Measurements from ENCODE around the gene ACTN1.
"Not testable (repeated sequence)": the region's sequence is repeated elsewhere in the genome, so short reads cannot be mapped to it uniquely, and the experiment has no call there.

The ACTN1 gene

DNA sequence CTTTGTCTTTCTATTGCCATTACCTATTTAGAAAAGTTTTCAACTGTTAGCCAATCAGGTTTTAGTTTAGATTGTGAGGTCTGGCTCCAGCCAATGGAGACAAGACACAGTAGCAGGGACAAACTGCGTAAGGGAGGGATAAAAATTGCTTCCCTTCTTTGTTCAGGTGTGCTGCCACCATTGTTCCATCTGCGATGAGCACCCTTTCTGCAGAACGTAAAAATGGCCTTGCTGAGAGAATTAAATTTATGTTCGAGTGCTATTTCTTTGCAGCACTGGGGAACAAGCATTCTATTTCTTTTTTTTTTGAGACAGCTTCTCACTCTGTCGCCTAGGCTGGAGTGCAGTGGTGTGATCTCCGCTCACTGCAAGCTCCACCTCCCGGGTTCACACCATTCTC is 126.6 kb downstream of the ACTN1 start:
- not testable (repeated sequence) for DNase-seq

DNA sequence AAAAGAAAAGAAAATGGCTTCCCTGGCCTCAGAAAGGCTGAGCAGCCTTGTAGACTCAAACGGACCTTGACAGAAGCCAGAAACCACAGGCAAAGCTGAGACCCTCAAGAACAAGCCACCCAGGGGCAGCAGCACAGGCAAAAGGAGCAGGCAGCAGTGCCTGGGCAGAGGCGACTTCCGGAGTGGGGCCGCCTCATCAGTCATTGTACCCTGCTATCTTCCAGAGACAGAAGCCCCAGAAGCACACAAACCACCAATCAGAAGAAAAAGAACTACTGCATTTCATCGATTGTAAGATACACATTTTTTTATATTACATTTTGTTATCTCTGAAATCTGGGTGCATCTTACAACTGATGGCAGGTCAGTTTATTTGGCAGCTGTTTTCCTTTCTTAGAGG is 128.0 kb downstream of the ACTN1 start:
- DNase-seq: no peak

DNA sequence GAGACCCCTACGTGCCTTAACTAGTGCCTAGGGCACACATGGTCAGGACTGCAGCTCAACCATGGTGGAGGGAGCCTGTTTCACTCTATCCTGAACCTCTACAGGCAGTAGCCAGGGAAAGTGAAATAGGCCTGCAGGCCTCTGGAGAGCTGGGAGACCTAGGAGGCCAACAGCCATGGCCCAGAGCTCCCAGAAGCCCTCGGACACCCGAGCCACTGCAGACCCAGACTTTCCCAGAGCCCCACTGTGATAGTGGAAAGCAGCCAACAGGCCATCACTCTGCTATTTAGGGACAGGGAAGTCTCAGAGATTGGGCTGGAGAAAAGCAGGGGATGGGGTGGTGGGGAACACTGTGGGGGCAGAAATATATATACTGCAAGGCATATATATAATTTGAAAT is 129.7 kb downstream of the ACTN1 start:
- no peak for DNase-seq

DNA sequence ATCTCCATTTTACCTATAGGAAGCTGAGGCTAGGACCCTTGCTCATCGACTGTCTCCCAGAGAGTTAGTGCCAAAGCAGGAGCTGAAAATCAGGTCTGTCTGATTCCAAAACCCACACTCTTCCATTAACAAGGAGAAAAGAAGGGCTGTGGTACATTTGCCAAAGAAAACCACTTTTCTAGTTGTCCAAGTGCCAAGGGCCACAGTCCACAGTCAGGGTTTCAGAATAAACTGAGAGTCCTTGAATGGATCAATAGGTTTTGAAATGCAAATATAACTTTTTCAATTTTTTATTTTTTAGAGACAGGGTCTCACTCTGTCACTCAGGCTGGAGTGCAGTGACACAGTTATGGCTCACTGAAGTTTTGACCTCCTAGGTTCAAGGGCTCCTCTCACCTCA is 130.8 kb downstream of the ACTN1 start:
- DNase-seq: no peak

DNA sequence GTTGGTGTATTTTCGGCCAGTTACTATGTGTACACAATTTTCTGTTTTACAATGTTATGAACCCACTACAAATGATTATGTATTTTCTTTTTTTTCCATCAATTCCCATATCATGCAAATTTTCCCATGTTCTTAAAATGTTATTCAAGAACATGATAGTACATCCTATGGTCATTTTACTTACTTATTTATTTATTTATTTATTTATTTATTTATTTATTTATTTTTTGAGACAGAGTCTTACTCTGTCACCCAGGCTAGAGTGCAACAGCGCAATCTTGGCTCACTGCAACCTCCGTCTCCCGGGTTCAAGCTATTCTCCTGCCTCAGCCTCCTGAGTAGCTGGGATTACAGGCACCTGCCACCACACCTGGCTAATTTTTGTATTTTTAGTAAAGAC is 131.5 kb downstream of the ACTN1 start:
- DNase-seq: not testable (repeated sequence)

DNA sequence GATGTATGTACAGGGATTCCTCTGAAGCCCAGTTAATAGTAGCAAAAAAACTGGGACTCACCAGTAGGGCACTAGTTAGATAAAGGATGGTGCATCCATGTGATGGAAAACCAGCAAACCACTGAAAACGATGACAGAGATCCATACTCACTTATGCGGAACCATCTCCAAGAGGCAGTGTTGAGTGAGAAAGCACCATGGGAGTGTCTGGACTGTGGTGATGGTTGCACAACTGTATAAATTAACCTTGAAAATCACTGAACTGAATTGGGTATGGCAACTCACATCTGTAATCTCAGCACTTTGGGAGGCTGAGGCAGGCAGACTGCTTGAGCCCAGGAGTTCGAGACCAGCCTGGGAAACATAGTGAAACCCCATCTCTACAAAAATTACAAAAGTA is 132.6 kb downstream of the ACTN1 start:
- DNase-seq: no peak

DNA sequence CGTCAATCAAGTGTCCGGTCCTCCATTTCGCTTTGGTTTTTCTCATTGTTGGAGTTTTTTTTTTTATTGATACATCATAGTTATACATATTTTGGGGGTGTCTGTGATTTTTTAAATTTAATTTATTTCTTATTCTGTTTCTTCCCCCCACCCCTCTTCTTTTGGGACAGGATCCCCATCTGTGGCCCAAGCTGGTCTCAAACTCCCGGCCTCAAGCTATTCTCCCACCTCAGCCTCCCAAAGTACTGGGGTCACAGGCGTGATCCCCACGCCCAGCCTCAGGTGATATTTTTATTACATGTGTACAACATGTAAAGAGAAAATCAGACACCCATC is 134.9 kb downstream of the ACTN1 start:
- no peak for DNase-seq

DNA sequence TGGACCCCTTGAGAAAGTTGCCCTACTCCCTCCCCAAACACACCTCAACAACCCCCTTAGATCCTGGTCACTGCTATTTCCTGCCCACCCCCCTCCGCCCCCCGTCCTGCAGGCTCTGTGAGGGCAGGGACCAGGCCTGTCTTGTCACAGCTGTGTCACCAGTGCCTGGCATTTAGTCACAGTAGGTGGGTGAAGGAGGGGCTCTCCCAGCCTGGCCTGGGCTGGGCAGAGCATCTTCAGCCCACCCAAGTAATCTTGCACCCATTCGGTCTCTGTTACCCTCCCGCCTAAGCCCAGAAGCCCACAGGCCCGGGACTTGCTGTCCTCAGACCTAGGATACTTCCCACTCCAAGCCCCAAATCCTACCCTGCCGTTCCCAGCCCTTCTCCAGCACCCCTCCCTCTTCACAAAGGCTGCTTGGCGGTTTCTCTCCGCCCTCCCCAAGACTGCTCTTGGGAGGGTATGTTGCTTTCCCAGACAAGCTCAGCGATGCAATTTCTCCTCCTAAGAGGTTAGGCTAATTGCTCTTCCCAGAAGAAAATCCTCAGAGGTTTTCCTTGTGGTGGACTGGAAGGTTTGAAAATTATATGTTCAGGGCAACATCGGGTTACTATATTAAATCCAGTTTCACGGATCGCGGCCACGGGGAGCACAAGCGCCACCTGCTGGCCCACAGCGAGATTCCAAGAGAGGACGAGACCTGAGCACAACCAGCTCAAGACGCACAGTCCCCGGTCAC is 135.5 kb downstream of the ACTN1 start:
- DNase-seq: peak; percentile 76 to 77

DNA sequence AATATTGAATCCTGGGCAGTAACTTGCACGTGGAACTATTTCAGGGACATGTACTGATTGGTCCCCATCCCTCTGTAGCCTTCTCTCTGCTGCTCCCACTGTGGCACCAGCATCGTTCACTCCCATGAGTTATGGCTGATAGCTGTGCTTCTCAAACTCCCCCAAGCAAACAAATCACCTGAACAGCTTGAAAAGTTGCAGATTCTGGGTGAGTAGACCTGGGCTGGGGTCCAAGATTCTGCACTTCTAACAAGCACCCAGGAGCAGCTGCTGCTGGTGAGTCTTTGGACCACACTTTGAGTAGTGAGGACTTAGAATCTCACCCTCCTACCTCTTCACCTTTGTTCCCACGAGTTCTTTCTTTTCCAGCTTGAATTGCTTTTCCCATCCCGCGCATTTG is 136.8 kb downstream of the ACTN1 start:
- no peak for DNase-seq

DNA sequence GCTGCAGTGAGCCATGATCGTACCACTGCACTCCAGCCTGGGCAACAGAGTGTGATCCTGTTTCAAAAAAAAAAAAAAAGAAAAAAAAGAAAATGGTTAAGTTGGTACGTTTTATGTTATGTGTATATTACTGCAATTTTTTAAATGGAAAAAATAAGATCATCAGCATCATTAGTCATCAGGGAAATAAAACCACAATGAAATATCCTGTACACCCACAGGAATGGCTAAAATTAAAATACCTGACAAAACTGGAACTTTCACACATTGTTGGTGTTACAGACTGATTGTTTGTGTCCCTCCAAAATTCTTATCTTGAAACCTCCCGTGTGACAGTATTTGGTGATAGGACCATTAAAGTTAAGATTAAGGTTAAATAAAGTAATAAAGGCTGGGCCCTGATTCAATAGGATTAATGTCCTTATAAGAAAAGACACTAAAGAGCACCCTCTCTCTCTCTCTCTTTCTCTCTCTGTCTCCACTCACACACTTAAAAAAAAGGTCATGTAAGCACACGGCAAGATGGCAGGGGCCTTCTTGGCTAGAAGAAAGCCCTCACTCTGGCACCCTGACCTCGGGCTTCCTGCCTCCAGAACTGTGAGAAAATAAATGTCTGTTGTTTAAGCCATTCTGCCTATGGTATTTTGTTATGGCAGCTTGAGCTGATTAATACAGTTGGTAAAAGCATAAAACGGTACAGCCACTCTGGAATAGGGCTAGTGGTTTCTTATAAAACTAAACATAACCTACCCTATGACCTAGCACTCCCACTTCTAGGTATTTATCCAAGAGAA is 137.9 kb downstream of the ACTN1 start:
- no peak for DNase-seq

DNA sequence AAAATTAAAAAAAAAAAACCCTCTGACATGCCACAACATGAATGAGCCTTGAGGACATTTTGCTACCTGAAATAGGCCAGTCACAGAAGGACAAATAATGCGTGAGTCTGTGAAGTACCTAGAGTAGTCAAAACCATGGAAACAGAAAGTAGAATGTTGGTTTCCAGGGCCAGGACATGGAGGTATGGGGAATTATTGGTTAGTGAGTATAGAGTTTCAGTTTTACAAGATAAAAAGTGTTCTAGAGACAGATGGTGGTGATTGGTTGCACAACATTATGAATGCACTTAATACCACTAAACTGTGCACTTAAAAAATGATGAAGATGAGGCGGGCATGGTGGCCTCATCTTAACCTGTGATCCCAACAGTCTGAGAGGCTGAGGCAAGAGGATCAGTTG is 138.6 kb downstream of the ACTN1 start:
- DNase-seq: no peak

DNA sequence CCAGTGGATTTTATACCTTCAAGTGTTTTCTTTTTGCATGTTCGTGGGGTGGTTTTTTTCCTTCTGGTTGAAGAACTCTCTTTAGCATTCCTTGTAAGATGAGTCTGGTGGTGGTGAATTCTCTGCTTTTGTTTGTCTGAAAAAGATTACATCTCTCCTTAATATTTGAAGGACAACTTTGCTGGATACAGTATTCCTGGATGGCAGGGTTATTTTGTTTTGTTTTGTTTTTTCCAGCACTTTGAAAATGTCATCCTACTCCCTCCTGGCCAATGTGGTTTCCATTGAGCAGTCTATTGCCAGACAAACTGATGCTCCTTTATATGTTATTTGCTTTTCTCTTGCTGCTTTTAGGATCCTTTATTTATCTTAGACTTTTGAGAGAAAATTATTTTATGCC is 143.0 kb downstream of the ACTN1 start:
- no peak for DNase-seq

DNA sequence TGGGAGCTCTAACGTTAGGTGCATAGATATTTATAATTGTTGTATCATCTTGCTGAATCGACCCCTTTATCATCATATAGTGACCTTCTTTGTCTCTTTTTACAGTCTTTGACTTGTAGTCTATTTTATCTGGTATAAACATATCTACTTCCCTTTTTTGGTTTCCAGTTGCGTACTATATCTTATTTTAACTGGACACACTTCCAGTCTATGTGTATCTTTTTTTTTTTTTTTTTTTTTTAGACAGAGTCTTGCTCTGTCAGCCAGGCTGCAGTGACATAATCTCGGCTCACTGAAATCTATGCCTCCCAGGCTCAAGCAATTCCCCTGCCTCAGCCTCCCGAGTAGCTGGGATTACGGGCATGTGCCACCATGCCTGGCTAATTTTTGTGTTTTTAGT is 144.3 kb downstream of the ACTN1 start:
- no peak for DNase-seq

DNA sequence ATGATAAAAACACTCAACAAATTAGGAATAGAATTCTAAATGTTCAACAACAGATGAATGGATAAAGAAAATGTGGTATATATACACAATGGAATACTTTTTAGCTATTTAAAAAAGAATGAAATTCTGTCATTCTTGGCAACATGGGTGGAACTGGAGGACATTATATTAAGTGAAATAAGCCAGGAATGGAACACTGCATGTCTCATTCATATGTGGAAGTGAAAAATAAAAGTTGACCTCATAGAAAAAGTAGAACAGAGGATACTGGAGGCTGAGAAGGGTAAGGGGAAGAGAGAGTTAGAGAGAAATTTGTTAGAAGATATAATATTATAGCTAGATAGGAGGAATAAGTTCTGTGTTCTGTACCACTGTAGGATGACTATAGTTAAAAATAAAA is 150.4 kb downstream of the ACTN1 start:
- DNase-seq: no peak

DNA sequence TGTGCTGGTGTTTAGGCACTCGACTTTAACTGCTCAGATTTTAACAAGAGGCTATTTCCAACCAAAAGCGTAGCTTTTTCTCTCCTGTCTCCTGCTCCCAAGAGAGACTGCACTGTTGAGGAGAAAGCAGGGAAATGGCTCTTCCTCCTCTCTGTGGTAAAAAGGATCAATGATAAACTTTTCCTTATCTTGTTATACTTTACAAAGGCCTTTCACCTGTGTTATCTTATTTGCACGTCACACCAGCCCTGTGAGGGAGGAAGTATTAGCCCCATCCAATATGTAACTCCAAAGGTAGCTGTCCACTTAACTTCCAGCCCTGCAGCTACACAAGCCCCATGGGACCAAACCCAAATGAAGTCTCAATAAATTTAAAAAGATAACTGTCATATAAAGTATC is 153.4 kb downstream of the ACTN1 start:
- DNase-seq: no peak

DNA sequence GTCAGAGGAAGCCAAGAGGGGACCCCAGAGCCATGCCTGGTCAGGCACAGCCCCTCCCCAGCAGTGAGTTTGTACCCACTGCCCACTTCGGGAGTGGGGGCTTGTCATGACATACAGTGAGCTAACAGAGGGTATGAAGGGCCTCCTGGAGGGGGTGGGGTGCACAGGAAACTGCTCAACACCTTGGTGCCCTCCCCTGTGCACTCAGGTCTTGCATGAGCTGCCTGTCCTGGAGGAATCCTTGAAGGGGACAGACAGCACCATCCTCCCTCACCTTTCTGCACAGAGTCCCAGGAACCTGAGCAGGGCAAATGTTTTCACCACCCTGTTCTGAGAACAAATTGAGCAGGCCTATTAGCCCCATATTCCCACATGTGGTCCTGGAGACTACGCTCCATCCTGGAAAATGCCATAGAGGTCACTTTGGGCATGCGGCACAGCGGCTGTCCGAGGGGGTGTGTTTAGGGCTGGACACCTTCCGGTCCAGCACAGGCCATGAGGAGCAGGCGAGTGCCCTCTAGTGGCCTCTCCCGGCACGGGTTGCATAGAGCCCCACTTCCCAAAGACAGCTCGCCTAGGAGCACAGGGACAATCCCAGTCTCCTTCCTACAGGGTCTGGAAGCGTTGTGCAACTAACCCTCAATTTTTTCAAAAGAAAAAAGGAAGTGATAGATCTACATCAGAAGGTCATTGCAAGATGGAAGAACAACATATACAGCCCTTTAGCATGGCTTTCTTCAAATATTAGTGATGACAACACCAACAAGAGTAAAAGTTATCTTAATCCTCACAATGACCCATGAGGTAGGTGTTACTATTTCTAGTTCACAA is 154.4 kb downstream of the ACTN1 start:
- peak in 1 of 2 donors; percentile 35 for DNase-seq

DNA sequence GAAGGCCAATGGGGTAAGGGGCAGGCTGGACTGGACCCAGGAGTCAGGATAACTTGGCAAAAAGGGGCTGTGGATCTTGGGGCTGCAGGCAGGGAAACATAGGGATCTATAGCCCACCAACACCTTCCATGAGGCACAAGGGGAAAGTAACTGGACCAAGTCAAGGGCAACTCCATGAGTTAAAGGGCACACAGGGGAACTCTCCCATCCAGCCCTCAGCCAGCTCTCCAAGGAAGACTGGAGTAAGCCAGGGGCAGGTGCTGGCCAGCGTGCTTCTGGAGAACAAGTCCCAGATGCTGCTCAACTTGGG is 154.9 kb downstream of the ACTN1 start:
- DNase-seq: no peak

Data from CD4-positive, alpha-beta T cell treated with Interleukin-4 for 1 hour (primary cell).